Fibroblast of mammary gland (primary cell): ENCODE results near the gene CDH4.

Experiments used
- DNase-seq: peaks from one replicate; pipeline ENCODE4 v3.0.0-alpha.2; 2010; ENCODE audit warnings: low read depth
- H3K4me3 ChIP-seq: 2 replicates; pipeline ENCODE4 v1.5.1; 2011; ENCODE audit warnings: low read depth, mild to moderate bottlenecking, low read length, moderate library complexity; ENCODE audit not compliant: control insufficient read depth
- TF ChIP-seq, protein P1 (sequence below): conservative IDR thresholded peaks from 2 replicates; pipeline ENCODE4 v1.5.1; 2011; ENCODE audit warnings: low read depth, low read length, inconsistent platforms; ENCODE audit not compliant: control insufficient read depth, insufficient read depth

CDH4 gene

DNA sequence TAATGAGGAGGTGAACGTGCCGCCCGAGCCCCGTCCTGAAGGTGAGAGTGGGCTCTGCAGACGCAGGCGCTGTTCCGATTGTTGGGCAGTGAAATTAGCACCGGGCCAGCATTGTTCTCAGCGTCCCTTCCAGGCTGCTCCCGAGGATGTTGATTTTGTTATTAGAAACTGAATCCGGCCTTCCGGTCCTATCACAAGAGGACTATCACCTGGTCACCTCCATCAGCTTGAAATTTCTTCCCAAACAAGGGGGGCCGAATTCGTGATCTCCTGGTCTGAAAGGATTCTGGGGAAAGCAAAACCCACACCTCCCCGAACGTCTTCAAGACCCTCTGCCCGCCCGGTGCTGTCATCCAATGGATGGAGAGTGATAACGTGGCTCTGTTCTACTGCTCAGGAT, 627.6 kb downstream of the CDH4 start:
- no peak overlapping the region for H3K4me3 ChIP-seq
- TF ChIP-seq, protein P1, sequence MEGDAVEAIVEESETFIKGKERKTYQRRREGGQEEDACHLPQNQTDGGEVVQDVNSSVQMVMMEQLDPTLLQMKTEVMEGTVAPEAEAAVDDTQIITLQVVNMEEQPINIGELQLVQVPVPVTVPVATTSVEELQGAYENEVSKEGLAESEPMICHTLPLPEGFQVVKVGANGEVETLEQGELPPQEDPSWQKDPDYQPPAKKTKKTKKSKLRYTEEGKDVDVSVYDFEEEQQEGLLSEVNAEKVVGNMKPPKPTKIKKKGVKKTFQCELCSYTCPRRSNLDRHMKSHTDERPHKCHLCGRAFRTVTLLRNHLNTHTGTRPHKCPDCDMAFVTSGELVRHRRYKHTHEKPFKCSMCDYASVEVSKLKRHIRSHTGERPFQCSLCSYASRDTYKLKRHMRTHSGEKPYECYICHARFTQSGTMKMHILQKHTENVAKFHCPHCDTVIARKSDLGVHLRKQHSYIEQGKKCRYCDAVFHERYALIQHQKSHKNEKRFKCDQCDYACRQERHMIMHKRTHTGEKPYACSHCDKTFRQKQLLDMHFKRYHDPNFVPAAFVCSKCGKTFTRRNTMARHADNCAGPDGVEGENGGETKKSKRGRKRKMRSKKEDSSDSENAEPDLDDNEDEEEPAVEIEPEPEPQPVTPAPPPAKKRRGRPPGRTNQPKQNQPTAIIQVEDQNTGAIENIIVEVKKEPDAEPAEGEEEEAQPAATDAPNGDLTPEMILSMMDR, result no peak
- no peak for DNase-seq

DNA sequence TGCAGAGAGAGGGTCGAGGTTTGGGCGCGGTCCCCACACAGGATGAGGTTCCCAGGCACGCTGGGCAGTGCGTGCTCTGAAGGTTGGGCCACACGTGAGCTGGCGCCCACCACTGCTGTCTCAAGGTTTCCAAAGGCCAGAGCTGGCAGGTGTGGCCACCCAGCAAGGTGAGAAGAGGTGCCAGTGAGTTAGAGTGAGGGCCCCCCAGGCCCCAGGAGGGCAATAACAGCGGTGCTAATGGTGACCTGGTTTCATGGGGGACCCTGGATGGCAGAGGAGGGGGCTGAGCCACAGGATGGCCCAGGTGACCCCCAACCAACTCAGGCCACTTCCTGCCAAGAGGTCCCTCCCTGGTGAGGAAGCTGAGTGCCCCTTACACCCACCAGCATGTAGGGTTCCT, 628.6 kb downstream of the CDH4 start:
- DNase-seq, result no peak

DNA sequence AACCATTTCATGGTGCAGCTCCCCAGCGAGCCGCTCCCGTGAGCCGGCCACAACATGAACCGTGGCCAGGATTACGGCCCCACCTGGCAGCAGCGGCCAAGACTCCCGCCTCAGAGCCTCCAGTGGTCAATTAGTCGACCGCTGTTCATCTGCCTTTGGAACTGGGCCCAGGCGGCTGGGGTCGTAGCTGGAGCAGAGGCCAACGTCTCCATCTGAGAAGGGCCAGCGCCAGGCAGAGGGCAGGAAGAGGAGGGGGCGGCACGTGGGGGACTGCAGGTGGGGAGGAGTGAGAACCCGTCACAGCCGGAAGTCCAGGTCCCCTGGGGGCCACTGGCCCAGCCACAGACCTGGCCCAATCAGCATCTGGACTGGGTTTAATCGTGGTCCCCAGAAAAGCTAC, 629.4 kb downstream of the CDH4 start:
- no peak for DNase-seq
- H3K4me3 ChIP-seq, result no peak overlapping the region
- TF ChIP-seq, protein P1, result no peak

More for the DNA sequence above, 628.6 kb downstream of the CDH4 start:
- no peak overlapping the region for H3K4me3 ChIP-seq
- TF ChIP-seq, protein P1, result no peak

DNA sequence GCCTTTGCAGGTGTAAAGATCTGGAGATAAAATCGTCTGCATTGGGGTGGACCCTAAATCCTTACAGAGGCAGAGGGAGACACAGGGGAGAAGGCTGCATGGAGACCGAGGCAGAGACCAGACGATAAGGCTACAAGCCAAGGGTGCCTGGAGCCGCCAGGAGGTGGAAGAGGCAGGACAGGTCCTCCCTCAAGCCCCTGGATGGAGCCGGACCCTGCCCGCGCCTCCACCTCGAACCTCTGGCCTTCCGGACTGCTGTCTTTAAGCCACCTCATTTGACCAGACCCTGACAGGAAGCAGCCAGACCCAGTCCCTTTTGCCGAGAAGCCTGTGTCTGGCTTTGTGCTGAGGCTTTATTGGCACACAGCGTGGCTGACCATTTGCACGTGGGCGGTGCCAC, 629.8 kb downstream of the CDH4 start:
- DNase-seq, result no peak
- TF ChIP-seq, protein P1, result no peak
- no peak overlapping the region for H3K4me3 ChIP-seq

DNA sequence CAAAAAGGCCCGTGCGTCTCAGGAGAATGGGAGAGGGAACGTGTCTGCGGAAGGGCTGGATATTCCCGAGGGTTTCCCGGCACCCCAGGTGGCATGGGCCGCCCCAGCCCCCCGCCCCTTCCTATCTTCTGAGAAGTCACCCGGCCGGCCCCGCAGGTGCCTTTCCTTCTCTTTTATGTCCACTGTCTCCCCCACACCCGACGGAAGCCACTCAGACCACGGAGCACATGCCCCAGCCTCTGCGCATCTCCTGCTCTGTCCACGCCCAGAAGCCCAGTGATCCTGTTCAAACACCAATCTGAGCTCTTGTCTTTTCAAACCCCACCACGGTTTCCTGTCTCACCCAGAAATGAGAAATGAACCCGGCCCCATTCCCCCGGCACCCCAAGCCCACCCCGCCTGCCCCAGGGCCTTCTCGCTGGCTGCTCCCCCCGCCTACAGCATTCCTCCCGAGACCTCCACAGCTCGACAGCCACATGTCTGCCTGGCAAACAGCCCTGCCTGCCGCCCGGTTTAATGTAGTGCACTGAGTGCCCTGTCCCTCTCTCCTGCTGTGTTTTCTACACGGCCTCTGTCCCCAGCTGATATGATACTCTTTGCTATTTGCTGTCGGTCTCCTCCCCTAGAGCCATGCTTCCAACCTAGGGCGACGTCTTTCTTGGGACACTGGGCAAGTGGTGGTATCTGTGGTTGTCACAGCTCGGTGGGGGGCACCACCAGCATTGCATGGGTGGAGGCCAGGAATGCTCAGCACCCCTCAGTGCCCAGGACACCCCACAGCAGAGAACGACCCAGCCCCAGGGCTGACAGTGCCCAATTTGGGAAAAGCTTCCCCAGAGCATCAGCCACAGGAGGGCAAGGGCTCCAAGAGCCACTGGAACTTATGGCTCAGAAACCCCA, 630.9 kb downstream of the CDH4 start:
- no peak overlapping the region for H3K4me3 ChIP-seq
- no peak for DNase-seq
- TF ChIP-seq, protein P1, result no peak

DNA sequence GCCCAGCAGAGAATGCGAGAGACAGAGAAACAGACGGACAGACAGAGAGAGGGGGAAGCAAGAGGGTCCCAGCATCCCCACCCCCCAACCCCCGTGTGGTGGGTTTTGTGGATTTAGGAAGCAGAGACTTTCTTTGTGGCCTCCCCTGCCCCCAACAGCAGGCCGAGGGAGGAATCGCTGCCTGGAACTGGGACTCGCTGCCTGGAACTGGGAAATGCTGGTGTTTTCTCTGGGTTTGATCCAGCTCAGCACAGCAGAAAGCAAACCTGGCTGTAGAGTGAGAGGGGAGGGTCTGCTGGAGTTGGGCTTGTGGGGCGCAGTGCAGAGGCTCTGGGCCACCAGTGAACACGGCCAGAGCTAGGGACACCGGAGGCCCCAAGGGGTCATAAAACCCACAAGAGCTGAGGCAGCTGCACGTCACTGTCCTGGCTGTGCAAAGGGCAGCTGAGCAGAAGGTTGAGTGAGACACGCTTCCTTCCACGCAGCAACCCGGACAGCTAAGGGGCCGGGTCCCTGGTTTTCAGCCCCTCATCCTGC, 631.9 kb downstream of the CDH4 start:
- no peak for DNase-seq
- no peak overlapping the region for H3K4me3 ChIP-seq
- TF ChIP-seq, protein P1, result no peak
